Spleen (tissue), 7 donors: ENCODE data around the gene ZDHHC24.

Experiments used
- POLR2A ChIP-seq, 3 donors: fragments of 450-650 bp; IDR thresholded peaks; one replicate each; pipeline ENCODE4 v1.5.1; 2017; ENCODE audit warnings: antibody characterized with exemption in 3 of 3, mild to moderate bottlenecking in 1 of 3
- TF ChIP-seq, protein P1 (sequence below), 11 experiments: fragments of 200-600 bp in 7 of 11; fragments of 450-650 bp in 4 of 11; sonication (generic) in 4 of 11; IDR thresholded peaks in 8 of 11; conservative IDR thresholded peaks in 3 of 11; 1 replicate in 7 of 11; 2 replicates in 4 of 11; pipeline versions ENCODE4 v1.4.0 to v1.8.0; 2016 to 2021; ENCODE audit warnings: antibody characterized with exemption in 11 of 11, inconsistent platforms in 4 of 11, mild to moderate bottlenecking in 1 of 11
- donor health status: DM: no; HTN: no; CAD: no; lungs with moderate emphysema.
- donor health status: DM: no; HTN: no; CAD: no.
- donor health status: DM: no; HTN: no; CAD: no.

DNA sequence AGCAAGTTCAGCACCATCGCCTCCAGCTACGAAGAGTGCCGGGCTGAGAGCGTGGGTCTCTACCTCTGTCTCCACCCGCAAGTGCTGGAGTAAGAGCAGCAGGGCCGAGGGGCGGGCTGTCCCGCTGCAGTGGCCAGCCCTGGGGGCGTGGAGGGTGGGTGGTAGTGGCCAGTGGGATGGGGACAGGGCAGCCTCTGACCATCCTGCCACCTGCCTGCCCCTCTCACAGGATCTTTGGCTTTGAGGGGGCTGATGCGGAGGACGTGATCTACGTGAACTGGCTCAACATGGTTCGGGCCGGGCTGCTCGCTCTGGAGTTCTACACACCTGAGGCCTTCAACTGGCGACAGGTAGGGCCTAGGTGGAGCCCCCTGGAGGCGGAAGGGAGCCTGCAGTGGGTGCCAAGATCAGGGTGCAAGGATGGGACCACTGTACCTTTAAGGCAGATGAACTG is 50.4 kb downstream of the ZDHHC24 start:
- no peak for TF ChIP-seq POLR2A (IDR thresholded peaks at IDR 0.05)
- TF ChIP-seq, protein P1, sequence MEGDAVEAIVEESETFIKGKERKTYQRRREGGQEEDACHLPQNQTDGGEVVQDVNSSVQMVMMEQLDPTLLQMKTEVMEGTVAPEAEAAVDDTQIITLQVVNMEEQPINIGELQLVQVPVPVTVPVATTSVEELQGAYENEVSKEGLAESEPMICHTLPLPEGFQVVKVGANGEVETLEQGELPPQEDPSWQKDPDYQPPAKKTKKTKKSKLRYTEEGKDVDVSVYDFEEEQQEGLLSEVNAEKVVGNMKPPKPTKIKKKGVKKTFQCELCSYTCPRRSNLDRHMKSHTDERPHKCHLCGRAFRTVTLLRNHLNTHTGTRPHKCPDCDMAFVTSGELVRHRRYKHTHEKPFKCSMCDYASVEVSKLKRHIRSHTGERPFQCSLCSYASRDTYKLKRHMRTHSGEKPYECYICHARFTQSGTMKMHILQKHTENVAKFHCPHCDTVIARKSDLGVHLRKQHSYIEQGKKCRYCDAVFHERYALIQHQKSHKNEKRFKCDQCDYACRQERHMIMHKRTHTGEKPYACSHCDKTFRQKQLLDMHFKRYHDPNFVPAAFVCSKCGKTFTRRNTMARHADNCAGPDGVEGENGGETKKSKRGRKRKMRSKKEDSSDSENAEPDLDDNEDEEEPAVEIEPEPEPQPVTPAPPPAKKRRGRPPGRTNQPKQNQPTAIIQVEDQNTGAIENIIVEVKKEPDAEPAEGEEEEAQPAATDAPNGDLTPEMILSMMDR (IDR thresholded peaks at IDR 0.05 in 8 of 11, conservative IDR thresholded peaks at IDR 0.05 in 3 of 11), result peak in 2 of 11 experiments; percentile 11 to 21
